HG02840 (cell line): ENCODE measurements around the gene NLRC5.
"Not testable (repeated sequence)": the region's sequence is repeated elsewhere in the genome, so short reads cannot be mapped to it uniquely, and the experiment has no call there.

ENCODE experiments used
- ATAC-seq: cut with Tn5 transposase; IDR thresholded peaks from one replicate; pipeline ENCODE4 v1.9.1; 2021; ENCODE audit warnings: mild to moderate bottlenecking, moderate library complexity, moderate number of reproducible peaks; ENCODE audit not compliant: unreplicated experiment, low FRiP score

Gene NLRC5

DNA sequence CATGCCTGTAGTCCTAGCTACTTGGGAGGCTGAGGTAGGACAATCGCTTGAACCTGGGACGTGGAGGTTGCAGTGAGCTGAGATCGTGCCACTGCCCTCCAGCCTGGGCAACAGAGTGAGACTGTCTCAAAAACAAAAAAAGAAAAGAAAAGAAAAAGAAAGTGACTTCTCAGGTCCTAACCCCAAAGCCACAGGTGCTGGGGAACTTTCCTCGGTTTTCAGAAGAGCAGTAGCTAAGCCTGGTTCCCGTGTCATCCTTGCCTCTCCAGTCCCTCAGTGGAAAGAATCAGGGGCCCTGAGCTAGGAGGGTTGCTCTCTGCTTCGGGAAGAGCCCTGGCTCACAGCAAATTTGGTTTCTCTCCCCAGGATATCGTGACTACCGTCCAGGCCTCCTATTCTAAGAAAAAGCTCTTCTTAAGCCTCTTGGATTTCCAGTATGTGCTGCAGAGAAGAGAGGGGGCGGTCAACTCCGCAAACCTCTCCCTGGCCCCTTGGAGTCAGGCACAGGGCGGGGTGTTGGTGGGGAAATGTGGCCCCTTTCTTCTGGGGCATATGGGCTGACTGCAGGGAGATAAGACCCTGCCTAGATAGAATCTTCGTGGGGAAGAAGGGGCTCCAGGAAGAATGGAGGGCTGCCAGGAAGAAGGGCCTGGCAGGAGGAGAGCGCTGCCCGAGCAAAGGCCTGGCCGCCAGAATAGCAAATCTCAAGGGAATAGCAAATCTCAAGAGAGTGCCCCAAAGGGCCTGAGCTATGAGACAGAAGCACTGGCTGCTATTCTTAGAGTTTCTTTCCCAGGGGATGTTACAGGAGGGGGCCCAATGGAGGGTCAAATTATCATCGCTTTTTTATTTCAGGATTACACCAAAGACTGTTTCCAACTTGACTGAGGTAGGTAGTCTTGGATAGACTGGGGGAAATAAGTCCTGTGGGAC is 8.3 kb upstream of the NLRC5 start:
- no peak for ATAC-seq

DNA sequence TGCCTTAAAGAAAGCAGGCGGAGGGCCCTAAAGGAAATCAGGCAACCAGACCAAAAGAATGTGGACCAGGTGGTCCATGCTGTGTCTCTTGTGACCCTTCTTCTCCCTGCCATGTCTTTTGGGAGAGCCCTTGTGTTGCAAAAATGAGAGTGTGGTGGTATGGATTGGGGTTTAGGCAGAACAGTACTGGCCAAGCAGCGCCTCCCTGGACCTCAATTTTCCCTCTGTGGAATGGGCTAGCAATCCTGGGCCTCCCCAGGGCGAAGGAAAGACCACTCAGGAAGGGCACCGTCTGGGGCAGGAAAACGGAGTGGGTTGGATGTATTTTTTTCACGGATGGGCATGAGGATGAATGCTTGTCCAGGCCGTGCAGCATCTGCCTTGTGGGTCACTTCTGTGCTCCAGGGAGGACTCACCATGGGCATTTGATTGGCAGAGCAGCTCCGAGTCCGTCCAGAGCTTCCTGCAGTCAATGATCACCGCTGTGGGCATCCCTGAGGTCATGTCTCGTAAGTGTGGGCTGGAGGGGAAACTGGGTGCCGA is 7.6 kb upstream of the NLRC5 start:
- no peak for ATAC-seq

DNA sequence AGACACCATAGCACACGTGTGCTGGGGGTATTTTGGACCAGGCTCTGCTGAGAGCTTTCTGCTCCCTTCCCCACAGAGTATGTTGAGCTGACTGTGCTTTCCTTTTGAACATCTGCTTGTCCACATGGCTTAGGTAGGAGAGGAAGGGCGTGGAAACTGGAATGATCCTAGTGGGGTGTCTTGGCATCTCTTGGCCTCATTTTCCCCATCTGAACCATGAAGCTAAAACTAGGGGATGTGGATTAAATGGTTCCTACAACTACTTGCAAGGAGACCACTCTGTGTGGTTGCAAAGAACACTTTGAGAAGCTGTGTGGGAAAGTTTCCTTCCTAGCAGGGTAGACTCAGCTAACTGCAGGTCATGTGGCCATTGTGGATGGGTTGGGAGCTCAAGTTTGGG is 6.7 kb upstream of the NLRC5 start:
- ATAC-seq, result no peak

DNA sequence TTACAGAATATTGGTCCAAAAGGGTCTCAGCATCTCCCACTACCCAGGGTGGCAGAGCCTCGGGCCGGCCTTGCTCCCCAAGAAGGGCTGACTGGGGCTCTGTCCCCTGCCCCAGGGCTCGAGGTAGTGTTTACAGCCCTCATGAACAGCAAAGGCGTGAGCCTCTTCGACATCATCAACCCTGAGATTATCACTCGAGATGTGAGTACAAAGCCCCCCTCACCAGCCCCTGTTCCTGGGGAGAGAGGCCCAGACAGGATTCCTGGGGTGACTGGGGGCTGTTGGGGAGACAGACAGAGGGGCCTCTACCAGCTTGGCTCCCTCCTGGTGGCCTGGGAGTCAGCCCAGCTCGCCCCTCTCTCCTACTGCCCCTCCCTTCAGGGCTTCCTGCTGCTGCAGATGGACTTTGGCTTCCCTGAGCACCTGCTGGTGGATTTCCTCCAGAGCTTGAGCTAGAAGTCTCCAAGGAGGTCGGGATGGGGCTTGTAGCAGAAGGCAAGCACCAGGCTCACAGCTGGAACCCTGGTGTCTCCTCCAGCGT is 6.1 kb upstream of the NLRC5 start:
- no peak for ATAC-seq

DNA sequence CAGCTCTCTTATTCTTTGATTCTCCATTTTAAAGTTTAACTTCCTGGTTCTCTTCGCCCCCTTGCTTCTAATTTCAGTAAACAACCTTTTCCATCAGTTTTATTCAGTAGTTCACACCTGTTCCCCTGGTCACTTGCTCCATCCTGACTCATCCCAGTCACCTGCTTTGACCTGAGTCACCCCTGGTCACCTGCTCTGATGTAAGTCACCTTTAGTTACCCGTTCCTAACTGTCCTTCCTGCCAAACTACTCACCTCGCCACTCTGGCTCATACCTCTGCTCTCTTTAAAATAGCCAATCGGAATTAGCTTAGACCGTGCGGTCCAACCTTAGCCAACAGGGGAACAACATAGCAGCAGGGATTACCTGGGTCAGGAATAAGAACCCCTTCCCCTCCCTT is 4.7 kb upstream of the NLRC5 start:
- ATAC-seq, result no peak

DNA sequence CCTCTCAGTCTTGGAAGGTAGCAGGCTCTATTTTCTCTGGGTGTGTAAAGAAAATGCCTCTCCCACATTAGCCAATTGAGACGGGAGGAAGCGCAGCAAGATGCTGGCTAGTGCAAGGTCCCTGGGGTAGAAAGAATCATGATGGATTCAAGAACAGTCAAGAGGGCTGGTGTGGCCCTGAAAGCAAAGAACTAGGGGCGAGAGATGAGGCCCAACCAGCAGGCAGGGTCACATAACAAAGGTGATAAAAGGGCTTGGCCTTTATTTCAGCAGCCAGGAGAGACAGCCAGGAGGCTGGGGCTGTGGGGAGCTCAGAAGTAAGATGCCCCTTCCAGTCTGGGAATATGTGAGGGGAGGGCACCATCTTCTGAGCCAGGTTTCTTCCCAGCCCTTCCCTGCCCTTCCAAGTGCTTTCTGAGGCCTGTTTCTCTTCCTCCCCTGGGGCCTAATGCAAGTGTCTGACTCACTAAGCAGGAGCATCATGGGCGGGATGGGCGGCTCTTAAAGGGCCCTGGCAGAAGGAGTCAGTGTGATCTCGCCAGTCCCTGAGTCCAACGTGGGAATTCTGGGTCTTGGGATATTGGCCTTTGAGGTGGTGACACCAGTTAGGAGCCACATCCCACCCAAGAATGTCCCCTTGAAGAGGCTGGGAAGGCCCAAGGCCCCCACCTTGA is 3.9 kb upstream of the NLRC5 start:
- no peak for ATAC-seq

DNA sequence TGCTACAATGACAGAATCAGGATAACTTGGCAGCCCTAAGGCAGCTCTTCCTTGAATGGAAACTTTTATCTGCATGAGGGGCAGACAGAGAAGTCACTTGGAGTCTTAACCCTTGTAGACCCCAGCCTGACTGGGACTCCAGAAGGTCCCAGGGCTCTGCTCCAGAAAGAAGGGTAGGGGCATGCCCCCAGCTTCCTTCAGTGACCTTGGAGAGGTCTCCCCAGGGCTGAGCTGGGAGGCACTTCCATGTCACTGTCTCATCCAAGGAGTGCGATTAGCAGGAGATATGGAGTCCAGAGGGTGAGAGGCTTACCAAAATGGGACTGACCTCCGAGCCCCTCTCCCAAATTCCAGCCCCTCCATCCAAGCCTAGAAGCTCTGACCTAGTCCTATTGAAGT is 3.4 kb upstream of the NLRC5 start:
- ATAC-seq, result no peak

DNA sequence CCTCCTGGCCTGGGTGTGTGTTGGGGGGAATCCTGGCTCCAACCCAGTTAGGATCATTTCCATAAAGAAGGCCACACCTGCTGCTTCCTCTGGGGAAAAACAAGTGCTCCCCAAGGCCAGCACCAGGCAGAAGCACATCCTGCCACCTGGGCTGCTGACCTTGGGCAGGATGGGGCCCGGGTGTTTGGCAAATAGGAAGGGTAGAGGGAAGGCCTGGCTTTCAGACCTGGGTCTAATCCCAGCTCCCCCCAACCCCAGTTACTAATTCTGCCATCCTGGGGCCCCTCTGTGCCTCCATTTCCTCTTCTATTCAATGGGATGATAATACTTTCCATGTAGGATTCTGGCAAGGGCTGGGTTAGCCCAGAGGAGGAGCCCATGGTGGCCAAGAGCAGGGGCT is 3.0 kb upstream of the NLRC5 start:
- no peak for ATAC-seq

DNA sequence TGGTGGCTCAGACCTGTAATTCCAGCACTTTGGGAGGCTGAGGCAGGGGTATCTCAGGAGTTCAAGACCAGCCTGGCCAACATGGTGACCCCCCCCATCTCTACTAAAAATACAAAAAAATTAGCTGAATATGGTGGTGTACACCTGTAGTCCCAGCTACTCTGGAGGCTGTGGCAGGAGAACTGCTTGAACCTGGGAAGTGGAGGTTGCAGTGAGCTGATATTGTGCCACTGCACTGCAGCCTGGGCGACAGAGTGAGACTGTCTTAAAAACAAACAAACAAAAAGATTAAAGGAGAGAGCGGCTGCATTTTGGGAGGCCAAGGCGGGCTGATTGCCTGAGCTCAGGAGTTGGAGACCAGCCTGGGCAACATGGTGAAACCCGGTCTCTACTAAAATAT is 2.4 kb upstream of the NLRC5 start:
- not testable (repeated sequence) for ATAC-seq

DNA sequence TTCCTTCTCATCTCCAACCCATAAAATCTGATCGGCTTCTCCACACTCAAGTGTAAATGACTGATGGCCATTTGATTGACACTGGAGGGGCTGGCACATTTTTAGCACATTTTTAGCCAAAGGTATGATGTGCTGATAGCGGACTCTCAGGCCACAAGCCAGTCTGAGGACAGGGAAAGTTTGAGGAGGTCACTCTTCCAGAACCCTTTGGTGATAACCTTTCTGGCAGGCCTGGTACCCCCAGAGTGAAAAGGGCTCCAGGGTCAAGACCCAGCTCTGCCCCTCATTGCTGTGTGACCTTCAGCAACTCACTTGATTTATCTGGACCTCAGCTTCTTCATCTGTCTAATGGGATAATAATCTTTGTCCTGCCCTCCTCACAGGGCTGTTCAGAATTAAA is 1.7 kb upstream of the NLRC5 start:
- ATAC-seq, result no peak

DNA sequence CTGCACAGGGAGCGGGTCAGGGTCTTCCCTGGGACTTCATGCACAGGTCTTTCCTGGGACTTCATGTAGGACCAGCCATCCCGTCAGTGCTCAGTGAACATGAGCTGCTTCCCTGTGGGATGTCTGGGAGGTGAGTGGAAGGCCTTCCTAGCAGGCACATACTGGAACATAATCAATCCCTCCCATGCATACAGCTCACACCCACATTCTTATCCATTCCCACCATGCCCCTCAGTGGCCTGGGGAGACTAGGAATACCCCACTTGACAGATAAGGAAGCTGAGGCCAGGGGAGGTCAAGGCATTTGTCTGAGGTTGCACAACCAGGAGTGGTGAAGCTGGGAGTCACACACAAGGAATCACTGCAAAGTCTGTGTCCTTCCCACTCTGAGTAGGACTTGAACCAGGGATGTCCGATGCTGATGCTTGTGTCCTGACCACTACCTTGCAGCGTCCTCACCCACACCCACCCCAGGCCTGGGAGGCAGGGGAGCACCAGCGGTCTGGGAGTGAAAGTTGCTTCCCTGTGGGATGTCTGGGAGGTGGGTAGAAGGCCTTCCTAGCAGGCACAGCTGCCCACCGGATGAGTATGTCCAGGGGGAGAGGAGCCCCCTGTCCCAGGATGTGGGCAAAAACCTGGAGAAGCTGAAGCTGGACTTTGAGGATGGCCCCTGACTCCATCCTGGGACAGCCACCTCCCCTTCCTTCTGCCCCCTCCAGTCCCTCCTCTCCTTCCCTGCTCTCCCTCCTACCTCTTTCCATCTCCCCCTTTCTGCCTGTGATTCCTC is 1.0 kb upstream of the NLRC5 start:
- ATAC-seq, result no peak

DNA sequence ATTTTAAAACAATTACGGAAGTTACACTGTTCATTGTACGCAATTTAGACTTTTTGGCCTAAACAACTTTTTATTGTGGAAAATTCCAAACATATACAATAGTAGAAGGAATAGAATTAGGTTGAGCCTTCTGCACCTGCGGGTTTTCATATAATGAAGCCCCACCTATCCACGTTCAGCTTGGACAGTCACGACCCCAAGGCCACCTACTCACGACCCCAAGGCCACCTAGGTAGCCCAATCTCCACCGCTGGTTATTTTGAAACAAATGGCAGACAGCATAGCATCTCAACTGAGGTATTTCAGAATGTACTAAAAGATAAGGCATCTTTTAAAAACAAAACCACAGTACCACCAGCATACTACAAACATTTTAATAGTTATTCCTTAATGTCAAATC is 631 bp downstream of the NLRC5 start:
- no peak for ATAC-seq

DNA sequence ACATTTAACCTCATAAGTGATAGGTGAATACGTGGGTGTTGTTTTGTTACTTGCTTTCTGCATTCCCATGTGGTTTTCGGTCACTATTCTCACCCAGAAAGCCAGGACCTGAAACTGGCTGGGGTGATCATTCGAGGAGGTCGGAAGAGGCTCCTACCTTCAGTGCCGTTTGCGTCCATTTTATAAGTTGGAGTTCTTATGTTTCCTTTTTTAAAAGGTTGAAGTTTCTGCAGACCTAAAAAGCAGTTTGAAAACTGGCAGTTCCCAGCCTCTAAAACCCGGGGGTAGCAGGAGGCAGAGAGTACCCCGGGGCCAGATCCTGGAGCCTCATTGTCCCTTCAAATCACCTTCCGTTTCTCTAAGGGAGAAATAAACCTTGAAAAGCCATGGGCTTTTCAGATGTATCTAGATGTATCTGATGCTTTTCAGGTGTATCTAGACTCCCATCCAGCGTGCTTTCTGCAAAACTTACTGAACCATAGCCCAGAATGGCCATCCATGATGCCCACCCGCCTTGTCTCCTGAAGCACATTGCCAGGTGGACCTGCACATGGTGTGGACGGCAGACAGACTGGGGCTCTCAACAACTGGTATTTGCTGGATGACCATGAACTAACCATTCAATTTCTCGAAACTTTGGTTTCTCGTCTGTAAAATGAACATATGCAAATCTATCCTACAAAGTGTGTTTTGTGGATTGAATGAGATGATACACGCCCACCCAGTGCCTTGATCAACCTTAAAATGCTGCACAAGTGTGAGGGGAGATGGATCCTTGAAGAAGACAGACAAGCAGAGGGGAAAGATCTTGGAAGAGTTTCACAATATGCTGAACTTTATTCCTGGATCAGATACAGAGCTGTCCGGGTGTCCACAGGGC is 1.3 kb downstream of the NLRC5 start:
- no peak for ATAC-seq

DNA sequence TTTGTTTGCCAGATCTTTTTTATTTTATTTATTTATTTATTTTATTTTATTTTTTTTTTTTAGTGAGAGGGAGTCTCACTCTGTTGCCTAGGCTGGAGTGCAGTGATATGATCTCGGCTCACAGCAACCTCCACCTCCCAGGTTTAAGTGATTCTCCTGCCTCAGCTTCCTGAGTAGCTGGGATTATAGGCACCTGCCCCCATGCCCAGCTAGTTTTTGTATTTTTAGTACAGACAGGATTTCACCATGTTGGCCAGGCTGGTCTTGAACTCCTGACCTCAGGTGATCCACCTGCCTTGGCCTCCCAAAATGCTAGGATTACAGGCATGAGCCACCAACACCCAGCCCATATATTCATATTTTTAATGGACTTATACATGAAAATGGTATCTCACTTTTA is 3.1 kb downstream of the NLRC5 start:
- not testable (repeated sequence) for ATAC-seq

DNA sequence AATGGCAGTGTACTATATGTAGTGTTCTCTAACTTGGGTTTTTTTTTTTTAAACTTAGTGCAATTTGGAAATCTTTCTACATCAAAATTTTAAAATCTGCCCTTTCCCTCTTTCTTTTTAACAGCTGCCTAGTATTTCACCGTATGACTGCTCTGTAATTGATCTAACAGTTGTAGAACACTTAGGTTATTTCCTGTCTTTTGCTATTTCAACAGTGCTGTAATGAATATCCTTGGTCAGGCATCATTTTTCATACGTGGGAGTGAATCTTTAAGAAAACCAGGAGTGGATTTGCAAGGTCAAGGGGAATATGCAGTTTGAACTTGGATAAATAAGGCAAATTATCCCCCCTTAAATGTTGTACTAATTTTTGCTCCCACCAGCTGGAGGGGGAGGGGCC is 3.8 kb downstream of the NLRC5 start:
- no peak for ATAC-seq

DNA sequence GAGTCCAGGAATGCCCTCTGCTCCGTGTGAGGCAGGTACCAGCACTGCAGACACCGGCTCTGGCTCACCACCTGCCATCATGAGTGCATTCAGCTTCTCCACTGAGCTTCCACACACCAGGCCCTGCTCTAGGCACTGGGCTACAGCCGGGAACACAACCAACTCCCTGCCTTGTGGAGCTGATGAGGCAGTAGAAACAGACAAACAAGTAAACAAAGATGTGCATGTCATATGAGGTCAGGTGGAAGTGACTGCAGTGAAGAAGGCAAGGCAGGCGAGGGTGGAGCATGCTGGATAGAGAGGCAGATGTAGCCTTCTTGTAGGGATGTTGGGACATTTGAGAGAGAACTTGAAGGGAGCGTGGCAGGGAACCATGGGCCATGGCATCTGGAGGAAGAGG is 5.0 kb downstream of the NLRC5 start:
- no peak for ATAC-seq

DNA sequence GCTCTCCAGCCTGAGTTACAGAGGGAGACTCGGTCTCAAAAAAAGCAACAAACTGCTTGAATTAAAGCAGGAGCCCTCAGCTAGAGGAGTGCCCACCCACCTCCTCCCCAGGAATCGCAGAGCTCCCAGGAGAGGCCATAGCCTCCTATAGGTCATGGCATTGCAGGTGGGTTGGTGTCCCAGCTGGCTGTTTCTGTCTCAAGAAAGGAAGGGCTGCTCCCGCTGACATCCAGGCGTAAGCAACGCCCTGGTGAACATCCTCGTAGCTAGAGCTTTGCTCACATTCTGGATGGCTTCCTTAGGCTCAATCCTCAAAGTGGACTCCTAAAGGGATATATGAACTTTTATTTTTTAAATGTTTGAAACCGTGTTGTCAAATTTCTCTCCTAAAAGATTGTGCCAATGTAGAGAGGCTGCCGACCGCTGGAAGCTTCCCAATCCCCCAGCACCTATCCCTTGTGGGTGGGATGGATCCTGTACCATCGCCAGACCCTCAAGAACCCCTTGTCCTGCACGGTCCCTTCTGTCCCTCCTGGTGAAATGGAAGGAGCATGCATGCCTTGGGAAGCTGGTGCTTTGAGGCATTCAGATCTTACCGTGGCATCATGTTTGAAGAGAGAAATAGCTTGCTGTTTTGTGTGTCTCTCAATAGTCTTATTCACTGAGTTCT is 5.9 kb downstream of the NLRC5 start:
- no peak for ATAC-seq

DNA sequence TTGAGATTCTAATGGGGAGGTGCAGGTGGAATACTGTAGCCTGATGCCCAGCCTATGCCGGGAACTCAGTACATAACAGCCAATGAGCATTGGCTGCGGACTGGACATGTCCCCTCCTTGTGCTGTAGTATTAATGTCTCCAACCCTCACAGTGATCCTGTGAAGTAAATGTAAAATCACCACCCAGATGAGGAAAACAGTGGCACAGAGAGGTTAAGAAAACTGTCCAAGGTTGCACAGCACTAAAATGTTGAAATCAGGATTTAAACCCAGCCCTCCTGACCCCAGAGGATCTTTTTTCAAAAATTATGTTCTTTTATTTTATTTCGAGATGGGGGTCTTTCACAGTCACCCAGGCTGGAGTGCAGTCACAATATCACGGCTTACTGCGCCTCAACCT is 7.9 kb downstream of the NLRC5 start:
- ATAC-seq, result no peak

DNA sequence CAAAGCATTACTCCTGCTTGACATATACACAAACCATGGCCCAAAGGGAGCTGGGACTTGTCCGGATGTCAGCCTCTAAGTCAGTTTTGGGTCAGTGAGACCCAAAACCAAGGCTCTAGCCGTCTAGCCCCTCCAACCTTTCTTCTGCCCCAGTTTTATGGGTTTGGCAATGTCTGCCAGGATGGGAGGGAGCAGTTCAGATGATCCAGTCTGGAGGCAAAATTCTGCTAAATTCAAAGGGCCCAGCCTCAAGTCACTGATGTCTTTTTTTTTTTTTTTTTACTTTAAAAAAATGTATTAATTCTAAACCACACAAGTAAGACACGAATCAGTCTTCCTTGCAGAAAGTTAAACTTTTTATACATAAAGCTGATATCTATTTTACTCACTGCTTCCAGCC is 8.6 kb downstream of the NLRC5 start:
- no peak for ATAC-seq
